NCI-H446 (cell line): ENCODE data around the gene CSRNP3.

Experiments used
- DNase-seq, 2 experiments: peaks; one replicate each; lab custom pipeline; 2025; lab: John Stamatoyannopoulos, UW

Gene CSRNP3

DNA sequence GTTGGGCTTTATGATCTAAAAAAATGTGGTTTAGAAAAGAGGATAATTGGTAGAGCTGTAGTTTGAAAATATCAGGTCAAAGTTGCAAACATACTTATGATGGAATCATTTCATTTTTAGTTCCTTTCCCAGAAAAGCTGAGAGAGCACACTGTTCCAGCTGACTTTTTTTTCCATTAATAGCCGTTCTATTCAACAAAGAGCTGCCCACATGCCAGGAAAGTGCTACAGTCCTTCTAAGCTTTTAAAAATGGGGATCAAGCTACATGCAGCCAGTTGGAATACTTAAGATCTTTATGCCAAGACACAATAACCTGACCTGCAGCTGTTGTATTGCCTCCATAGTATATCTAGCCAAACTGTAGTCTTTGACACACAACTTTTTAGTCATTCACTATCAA, 213.0 kb downstream of the CSRNP3 start:
- no peak for DNase-seq

DNA sequence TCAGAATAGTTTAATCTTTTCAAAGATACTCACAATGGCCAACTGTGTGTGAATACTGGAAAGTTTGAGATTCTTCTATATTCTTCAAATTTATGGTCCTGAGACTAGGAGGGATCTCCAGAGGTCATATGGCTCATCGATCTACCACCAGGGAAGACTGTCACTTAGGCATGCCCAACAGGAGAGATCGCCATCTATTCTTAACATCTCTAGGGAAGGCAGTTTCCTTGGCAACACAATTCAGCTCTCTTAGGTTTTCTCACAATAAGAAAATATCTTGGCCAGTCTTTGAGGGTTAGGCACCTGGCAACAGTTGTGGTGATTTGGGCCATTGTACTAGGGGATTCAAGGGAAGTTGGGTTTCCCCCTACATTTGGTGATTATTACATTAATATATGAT, 217.3 kb downstream of the CSRNP3 start:
- no peak for DNase-seq

DNA sequence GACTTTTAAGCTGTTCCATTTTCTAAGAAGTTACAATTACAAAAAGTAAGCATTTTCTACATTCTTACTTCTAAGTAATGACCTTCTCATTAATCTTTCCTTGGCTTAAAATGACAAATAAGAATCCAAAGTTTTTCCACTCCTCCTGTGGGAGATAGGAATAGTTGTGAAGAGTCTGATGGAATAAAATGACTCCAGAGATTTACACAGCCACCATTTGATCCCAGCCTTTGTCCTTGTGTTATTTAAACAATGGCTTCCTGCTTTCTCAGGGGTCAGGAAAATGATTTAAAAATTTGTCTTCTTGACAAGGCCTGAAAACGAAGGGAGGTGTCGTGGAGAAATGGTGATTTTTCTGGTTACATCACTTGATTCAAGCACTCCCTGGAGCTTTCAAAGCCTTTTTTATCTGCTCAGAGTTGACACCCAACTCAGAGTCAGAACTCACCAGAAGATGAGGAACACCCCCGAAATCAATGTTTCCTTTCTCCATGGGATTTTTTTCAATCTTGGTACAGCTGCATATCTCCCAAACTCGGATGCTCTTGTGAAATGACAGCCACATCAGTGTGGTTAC, 218.0 kb downstream of the CSRNP3 start:
- DNase-seq: no peak

DNA sequence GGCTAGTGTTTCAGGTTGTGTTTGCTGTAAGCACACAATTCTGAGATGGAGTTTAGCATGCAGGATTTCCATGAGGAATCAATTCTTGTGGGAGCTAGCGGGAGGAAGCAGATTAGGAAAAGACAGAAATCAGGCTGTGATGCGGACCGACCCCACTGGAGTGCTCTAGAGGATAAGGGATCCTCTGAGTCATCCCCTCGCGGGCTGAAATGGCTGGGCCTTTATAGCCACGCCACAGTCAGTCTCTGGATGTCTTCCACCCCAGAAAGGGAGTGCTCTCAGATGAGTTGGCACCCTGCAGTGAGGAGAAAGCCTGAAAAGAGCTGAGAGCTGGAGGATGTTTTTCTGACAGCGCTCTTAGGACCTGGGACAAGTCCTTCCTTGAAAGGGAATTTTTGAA, 222.1 kb downstream of the CSRNP3 start:
- DNase-seq: peak in 1 of 2 experiments; percentile 57

DNA sequence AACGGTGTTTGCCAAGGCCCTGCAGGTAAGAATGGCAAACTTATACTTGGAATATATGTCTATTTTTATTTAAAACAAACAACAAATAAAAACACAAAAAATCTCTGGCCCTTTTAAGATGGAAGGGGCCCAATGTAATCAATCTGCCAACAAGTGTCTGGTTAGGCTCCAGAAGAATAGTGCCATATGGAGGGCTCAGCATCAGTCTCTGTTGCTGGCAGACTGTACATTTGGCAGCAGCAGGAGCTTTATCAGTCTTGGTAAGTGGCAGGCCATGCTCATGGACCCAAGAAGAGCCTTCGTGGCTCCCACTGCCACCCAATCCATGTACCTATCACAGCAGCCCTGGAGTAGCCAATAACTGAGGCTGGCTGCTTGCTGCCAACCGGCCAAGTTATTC, 223.4 kb downstream of the CSRNP3 start:
- DNase-seq: peak; percentile 35 to 85

DNA sequence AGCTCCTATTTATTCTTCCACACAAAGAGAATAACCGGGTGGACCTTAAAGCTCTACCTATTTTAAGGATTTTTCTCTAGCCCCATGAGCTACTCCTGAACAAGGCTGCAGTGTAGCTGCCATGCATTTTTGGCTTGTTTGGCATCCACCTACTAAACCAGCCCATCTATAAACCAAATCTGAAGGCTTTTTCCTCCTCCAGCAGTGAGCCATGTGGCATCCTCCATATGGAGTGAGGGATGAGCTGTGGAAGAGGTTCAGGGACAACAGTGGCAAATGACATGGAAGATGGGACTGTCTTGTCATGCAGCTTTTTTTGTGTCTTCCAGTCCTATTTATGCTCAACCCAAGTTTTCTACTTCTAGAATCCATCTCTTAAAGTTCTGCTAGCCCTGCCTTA, 224.3 kb downstream of the CSRNP3 start:
- DNase-seq: no peak

DNA sequence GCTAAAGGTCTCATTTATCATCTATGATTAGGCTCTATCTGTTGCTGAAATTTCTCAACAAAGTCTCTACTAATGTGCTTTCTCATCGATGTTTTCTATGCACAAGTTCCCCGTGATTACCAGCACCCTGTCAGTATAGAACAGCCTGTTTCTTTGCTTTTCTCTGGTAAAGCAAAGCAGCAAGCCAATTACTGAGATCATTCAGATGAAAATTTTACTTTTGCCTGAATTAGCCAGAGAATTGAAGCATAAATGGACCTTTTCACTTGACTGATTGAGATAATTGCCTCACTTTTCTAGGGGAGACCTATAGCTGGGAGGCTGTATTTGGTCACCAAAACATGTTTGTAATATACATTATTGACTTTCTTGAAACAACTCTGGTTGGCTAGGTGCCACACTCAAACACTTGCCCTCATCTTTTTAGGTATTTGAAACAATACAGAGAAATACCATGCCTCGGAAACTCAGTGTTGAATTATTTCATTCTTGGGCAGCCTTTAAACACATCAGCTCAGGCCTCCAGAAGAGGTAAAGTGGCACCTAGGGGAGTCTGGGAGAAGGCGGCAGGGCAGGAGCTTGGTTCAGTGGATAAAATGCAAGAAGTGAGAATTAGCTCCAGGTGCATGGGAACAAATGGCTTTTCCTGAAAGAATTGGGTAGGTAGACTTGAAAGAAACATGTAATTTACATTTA, 228.4 kb downstream of the CSRNP3 start:
- DNase-seq: peak; percentile 81 to 84

DNA sequence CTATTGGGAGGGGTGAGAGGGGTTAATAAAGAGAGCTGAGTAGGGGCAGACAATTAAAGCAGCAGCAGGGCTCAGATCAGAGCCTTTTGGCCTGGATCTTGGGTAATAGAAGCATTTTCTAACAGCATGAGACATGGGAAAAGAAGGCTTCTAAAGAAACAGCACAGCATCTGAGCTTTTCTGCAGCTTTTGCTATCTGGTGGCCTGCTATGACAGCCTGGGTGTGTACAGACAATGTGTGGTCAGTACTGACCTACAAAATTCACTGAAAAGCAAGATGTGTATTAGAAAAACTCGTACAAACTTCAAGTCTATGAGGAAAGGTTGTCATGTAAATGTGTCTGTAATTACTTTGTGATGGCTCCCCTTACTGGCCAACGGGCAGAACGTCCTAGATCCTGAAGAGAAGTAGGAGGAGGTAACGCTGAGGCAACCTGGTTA, 229.0 kb downstream of the CSRNP3 start:
- peak; percentile 75 to 80 for DNase-seq

DNA sequence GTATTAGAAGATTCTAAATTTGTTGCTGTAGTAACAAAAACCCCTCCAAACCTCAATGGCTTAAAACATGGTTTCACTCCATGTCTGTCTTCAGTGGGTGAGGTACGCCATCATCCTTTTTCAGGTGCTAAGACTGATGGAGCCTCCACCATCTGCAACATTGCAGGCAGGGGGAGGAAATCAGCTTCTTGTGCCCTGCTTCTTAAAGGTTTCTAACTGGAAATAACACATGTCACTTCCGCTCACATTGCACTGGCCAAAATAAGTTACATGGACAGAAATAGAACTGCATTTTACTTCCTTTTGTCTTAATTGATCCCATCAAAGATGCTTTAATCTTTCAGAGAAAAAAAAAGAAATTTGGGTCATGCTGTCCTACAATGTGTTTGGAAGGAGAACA, 230.4 kb downstream of the CSRNP3 start:
- no peak for DNase-seq

DNA sequence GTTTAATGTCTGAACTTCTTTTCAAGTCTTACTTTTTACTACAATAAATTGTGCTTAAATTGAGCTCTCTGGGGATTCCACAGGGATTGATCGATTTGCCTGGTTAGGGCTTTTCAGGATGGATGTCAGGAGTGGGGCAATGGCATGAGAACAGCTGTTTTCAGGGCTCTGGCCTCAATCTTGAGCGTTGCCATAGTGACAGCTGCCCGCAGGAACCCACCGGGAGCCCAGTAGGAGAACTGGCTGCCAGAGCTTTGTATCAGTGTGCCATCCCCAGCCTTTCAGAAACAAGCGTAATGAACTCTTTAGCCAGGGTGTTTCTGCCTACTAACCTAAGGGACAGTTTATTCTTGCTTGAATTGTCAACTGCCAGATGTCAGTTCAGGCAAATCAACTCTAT, 231.0 kb downstream of the CSRNP3 start:
- DNase-seq: peak in 1 of 2 experiments; percentile 37

DNA sequence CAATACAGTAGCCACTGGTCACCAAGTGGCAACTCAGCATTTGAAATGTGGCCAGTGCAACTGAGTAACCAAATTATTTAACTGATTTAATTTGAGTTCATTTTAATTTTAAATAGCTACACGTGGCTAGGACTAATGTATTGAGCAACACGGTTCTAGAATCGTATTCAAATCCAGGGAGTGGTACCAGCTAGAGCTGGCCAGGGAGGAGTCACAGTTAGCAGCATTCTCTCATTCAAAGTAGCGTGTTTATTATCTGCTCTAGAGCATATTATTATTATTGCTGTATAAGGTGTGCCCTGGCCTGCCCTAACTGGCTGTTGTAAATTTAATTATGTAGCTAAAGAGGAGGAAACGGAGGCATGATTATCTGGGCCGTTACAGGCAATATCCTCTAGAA, 231.6 kb downstream of the CSRNP3 start:
- no peak for DNase-seq

DNA sequence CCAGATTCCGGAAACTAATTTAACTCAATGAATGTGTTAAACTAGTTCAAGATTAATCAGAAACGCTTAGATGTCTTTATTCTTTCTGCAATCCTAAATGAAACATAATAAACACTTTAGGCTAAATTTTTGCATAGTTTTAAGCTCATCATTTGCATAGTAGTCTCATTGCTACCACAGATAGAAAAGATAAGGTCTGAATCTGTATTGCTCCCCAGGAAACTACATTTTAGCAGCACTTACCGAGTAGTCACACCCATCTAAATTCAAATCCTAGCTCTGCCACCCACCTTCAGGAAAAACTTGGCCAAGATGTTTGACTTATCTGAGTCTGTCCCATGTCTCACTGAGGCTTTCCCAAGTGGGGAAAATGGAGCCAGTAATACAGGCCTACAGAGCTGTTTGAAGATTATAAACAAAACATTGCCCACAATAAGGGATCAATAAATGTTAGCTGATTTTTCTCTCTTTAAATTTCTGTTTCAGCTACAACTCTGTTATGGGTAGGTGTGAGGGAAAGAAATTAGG, 237.5 kb downstream of the CSRNP3 start:
- DNase-seq: no peak

DNA sequence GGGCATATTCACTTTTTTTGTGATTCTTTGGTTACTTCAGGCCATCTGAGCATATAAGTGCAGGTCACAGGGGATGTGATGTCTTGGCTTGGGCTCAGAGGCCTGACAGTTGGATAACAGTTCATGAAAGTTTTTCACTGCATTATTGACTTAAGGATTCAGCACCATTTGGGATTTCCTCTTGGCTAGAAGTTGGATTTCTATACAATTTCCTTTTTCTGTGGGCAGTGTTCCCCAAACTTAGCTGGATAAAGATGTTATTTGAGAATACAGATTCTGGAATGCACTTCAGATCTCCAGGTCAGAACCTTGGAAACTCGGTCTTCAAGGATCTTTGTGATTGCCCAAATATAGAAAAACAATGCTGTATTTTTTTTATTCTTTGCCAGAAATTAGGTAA, 246.6 kb downstream of the CSRNP3 start:
- no peak for DNase-seq

DNA sequence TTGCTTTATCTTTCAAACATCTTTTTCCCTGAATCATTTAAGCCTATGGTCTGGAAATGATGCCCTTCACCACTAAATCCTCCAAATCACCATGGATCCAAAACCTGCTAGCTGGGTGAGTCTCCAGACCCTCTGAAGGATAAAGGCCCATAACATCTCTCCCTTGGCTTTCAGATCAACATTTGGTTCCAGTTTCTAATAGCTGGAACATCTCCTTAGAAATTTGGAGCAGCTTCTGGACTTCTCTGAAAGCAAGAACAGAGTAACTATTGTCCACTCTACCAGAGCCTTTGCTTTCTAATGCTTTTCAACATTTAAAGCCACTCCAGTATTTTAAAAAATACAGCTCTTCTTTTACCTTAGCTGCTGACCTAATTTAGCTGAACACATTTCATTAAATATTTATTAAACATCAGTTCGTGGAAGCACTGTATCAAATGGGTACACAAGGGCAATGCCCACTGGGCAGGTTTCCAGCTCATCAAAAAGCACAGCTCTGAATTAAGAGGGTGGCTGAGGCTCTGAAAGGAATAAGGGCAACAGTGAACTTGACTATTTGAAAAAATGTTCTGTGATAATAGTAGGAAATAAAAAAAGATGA, 249.2 kb downstream of the CSRNP3 start:
- peak in 1 of 2 experiments; percentile 14 for DNase-seq

DNA sequence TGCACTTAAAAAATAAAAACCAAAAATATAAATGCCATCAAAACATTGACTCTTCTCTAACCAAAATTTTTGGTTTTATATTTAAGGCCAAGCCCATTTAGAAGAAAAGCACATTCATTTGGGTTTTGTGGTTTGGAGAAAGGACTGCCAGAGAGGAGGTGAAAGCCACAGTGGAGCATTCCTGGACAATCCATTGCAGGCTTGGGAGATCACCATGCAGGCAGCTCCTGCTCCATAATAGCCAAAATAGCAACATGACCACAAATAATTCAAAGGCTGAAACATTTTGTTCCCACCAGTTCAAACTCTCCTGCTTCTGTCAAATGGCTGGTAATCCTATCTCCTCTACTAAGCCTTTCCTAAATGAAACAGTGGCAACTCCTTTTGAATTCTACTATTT, 251.0 kb downstream of the CSRNP3 start:
- no peak for DNase-seq

DNA sequence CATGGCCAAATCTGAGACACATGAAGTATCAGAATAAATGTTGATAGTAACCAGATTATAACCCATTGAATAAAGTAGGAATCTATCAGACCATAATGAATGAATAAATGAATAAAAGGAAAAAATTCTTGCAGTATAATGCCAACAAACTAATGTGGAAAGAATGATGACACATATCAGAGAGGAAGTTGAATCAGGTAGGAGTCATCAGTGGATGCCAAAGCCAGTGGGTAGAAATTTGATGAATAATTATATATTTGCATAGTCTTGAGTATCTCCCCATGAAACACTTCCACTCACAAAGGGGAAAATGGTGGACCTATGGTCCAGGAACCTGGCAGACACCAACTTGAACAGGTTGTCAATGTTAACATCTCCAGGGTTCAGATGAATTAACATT, 255.9 kb downstream of the CSRNP3 start:
- DNase-seq: no peak
